Measurements from ENCODE around the gene ATP6V0C. TPM values are rescaled to one million over a fixed set of nuclear protein-coding genes. Genes with fewer than 3 reads are reported as not detected.

Gene ATP6V0C
- total RNA-seq, 1 experiment from 2014 or later, result 212 TPM

- TF ChIP-seq, protein P1, sequence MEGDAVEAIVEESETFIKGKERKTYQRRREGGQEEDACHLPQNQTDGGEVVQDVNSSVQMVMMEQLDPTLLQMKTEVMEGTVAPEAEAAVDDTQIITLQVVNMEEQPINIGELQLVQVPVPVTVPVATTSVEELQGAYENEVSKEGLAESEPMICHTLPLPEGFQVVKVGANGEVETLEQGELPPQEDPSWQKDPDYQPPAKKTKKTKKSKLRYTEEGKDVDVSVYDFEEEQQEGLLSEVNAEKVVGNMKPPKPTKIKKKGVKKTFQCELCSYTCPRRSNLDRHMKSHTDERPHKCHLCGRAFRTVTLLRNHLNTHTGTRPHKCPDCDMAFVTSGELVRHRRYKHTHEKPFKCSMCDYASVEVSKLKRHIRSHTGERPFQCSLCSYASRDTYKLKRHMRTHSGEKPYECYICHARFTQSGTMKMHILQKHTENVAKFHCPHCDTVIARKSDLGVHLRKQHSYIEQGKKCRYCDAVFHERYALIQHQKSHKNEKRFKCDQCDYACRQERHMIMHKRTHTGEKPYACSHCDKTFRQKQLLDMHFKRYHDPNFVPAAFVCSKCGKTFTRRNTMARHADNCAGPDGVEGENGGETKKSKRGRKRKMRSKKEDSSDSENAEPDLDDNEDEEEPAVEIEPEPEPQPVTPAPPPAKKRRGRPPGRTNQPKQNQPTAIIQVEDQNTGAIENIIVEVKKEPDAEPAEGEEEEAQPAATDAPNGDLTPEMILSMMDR (IDR thresholded peaks at IDR 0.05), result no peak
- TF ChIP-seq, protein P2, sequence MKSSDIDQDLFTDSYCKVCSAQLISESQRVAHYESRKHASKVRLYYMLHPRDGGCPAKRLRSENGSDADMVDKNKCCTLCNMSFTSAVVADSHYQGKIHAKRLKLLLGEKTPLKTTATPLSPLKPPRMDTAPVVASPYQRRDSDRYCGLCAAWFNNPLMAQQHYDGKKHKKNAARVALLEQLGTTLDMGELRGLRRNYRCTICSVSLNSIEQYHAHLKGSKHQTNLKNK (CRISPR knock-in tag; IDR thresholded peaks at IDR 0.05), result no peak; the same call in 1 of the 2 replicates
- TF ChIP-seq EMX1 (CRISPR knock-in tag; IDR thresholded peaks at IDR 0.05) (no peak), KAT7 (CRISPR knock-in tag; IDR thresholded peaks at IDR 0.05; ENCODE audit: borderline replicate concordance) (peak; percentile 95; the same call in 1 of the 2 replicates), CREM (CRISPR knock-in tag; IDR thresholded peaks at IDR 0.05) (peak; percentile 81; the same call in 1 of the 2 replicates), AFF4 (CRISPR knock-in tag; IDR thresholded peaks at IDR 0.05; ENCODE audit: borderline replicate concordance) (no peak), E2F5 (CRISPR knock-in tag; IDR thresholded peaks at IDR 0.05) (peak; percentile 91; the same call in 1 of the 2 replicates), PRDM15 (CRISPR knock-in tag; IDR thresholded peaks at IDR 0.05) (no peak), JUN (CRISPR knock-in tag; IDR thresholded peaks at IDR 0.05) (0 out of 2 replicates have a peak, but pooled peaks have one; percentile 46), NR3C1 (CRISPR knock-in tag; conservative IDR thresholded peaks at IDR 0.05; ENCODE audit: low read depth) (no peak), NFATC4 (CRISPR knock-in tag; IDR thresholded peaks at IDR 0.05) (peak; percentile 57), PREB (CRISPR knock-in tag; IDR thresholded peaks at IDR 0.05; ENCODE audit: borderline replicate concordance) (no peak), ZBTB21 (CRISPR knock-in tag; IDR thresholded peaks at IDR 0.05; ENCODE audit: borderline replicate concordance) (no peak; the same call in none of the 2 replicates), ZNF423 (CRISPR knock-in tag; IDR thresholded peaks at IDR 0.05) (no peak), IRF2 (CRISPR knock-in tag; IDR thresholded peaks at IDR 0.05; ENCODE audit: borderline replicate concordance, low read depth) (no peak), ZNF671 (CRISPR knock-in tag; IDR thresholded peaks at IDR 0.05) (no peak), TCF7 (CRISPR knock-in tag; IDR thresholded peaks at IDR 0.05; ENCODE audit: low read depth) (no peak)
- TF ChIP-seq, protein P3, sequence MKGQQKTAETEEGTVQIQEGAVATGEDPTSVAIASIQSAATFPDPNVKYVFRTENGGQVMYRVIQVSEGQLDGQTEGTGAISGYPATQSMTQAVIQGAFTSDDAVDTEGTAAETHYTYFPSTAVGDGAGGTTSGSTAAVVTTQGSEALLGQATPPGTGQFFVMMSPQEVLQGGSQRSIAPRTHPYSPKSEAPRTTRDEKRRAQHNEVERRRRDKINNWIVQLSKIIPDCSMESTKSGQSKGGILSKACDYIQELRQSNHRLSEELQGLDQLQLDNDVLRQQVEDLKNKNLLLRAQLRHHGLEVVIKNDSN (CRISPR knock-in tag; IDR thresholded peaks at IDR 0.05), result peak; percentile 81; the same call in 1 of the 2 replicates
- TF ChIP-seq, protein P4, sequence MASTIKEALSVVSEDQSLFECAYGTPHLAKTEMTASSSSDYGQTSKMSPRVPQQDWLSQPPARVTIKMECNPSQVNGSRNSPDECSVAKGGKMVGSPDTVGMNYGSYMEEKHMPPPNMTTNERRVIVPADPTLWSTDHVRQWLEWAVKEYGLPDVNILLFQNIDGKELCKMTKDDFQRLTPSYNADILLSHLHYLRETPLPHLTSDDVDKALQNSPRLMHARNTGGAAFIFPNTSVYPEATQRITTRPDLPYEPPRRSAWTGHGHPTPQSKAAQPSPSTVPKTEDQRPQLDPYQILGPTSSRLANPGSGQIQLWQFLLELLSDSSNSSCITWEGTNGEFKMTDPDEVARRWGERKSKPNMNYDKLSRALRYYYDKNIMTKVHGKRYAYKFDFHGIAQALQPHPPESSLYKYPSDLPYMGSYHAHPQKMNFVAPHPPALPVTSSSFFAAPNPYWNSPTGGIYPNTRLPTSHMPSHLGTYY (CRISPR knock-in tag; IDR thresholded peaks at IDR 0.05), result 0 out of 2 replicates have a peak, but pooled peaks have one; percentile 15
- TF ChIP-seq, protein P5, sequence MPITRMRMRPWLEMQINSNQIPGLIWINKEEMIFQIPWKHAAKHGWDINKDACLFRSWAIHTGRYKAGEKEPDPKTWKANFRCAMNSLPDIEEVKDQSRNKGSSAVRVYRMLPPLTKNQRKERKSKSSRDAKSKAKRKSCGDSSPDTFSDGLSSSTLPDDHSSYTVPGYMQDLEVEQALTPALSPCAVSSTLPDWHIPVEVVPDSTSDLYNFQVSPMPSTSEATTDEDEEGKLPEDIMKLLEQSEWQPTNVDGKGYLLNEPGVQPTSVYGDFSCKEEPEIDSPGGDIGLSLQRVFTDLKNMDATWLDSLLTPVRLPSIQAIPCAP (CRISPR knock-in tag; IDR thresholded peaks at IDR 0.05), result peak; percentile 89
- TF ChIP-seq, protein P6, sequence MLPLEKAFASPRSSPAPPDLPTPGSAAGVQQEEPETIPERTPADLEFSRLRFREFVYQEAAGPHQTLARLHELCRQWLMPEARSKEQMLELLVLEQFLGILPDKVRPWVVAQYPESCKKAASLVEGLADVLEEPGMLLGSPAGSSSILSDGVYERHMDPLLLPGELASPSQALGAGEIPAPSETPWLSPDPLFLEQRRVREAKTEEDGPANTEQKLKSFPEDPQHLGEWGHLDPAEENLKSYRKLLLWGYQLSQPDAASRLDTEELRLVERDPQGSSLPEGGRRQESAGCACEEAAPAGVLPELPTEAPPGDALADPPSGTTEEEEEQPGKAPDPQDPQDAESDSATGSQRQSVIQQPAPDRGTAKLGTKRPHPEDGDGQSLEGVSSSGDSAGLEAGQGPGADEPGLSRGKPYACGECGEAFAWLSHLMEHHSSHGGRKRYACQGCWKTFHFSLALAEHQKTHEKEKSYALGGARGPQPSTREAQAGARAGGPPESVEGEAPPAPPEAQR (CRISPR knock-in tag; IDR thresholded peaks at IDR 0.05), result no peak
Observed at GRCh38 chr16:2531696-2532493, 18.1 kb downstream of the ATP6V0C start (continued).
